Spleen (tissue), 7 donors: ENCODE results near the gene MTX2.

Experiments used
- CTCF ChIP-seq, 11 experiments: fragments of 200-600 bp in 7 of 11; fragments of 450-650 bp in 4 of 11; sonication (generic) in 4 of 11; IDR thresholded peaks in 8 of 11; conservative IDR thresholded peaks in 3 of 11; 1 replicate in 7 of 11; 2 replicates in 4 of 11; pipeline versions ENCODE4 v1.4.0 to v1.8.0; 2016 to 2021; ENCODE audit warnings: antibody characterized with exemption in 11 of 11, inconsistent platforms in 4 of 11, mild to moderate bottlenecking in 1 of 11
- POLR2AphosphoS5 ChIP-seq, 3 donors: sonication (generic); formaldehyde crosslinking; IDR thresholded peaks; one replicate each; pipeline ENCODE4 v1.5.1; 2017; ENCODE audit warnings: antibody characterized with exemption in 3 of 3
- donor health status: DM: no; HTN: no; CAD: no; lungs with moderate emphysema.
- donor health status: DM: no; HTN: no; CAD: no.
- donor health status: DM: no; HTN: no; CAD: no.

GRCh38 chr2:176260689-176261088, 8.6 kb upstream of the MTX2 start:
- no peak for TF ChIP-seq POLR2AphosphoS5 (IDR thresholded peaks at IDR 0.05)
- TF ChIP-seq CTCF (IDR thresholded peaks at IDR 0.05 in 8 of 11, conservative IDR thresholded peaks at IDR 0.05 in 3 of 11) = no peak
